NK-92 (cell line): ENCODE data around the gene ASXL2.
"Not testable (repeated sequence)": the region's sequence is repeated elsewhere in the genome, so short reads cannot be mapped to it uniquely, and the experiment has no call there.

Experiments
- DNase-seq: peaks from one replicate; lab custom pipeline; 2025; ENCODE audit not compliant: unreplicated experiment; lab: John Stamatoyannopoulos, UW

ASXL2 gene

GRCh38 chr2:25742501-25742900, 135.8 kb downstream of the ASXL2 start:
- no peak for DNase-seq

GRCh38 chr2:25740810-25741381, 137.4 kb downstream of the ASXL2 start:
- DNase-seq, result no peak

GRCh38 chr2:25738383-25739343, 139.6 kb downstream of the ASXL2 start:
- DNase-seq, result no peak

GRCh38 chr2:25736899-25737515, 141.3 kb downstream of the ASXL2 start:
- DNase-seq, result no peak

- no peak for DNase-seq
Measured at GRCh38 chr2:25735835-25736234, 142.5 kb downstream of the ASXL2 start.

GRCh38 chr2:25728559-25728958, 149.7 kb downstream of the ASXL2 start:
- DNase-seq, result no peak

GRCh38 chr2:25726522-25726921, 151.8 kb downstream of the ASXL2 start:
- no peak for DNase-seq

- DNase-seq, result no peak
Measured at GRCh38 chr2:25725877-25726276, 152.4 kb downstream of the ASXL2 start.

- no peak for DNase-seq
Measured at GRCh38 chr2:25724756-25725155, 153.5 kb downstream of the ASXL2 start.

GRCh38 chr2:25722224-25722623, 156.1 kb downstream of the ASXL2 start:
- no peak for DNase-seq

GRCh38 chr2:25720575-25720974, 157.7 kb downstream of the ASXL2 start:
- no peak for DNase-seq

GRCh38 chr2:25714740-25715139, 163.5 kb downstream of the ASXL2 start:
- DNase-seq, result no peak

GRCh38 chr2:25712455-25712854, 165.8 kb downstream of the ASXL2 start:
- no peak for DNase-seq

GRCh38 chr2:25711675-25712354, 166.5 kb downstream of the ASXL2 start:
- DNase-seq, result no peak

- no peak for DNase-seq
Measured at GRCh38 chr2:25710750-25711149, 167.5 kb downstream of the ASXL2 start.

GRCh38 chr2:25709349-25709748, 168.9 kb downstream of the ASXL2 start:
- no peak for DNase-seq

- no peak for DNase-seq
Measured at GRCh38 chr2:25707927-25708590, 170.2 kb downstream of the ASXL2 start.

- DNase-seq, result not testable (repeated sequence)
Measured at GRCh38 chr2:25705575-25705974, 172.7 kb downstream of the ASXL2 start.

- no peak for DNase-seq
Measured at GRCh38 chr2:25701801-25702200, 176.5 kb downstream of the ASXL2 start.

GRCh38 chr2:25700221-25700660, 178.0 kb downstream of the ASXL2 start:
- no peak for DNase-seq

- no peak for DNase-seq
Measured at GRCh38 chr2:25699216-25699615, 179.1 kb downstream of the ASXL2 start.
